Inferior parietal cortex (tissue), 1 donor: ENCODE data around the gene TMEM258.

Experiments
- DNase-seq: peaks from one replicate; pipeline ENCODE4 v3.0.0-alpha.2; 2016; ENCODE audit errors: extremely low spot score

The TMEM258 gene

GRCh38 chr11:61757213-61757862 lies 35.1 kb downstream of the TMEM258 start:
- DNase-seq, result no peak

GRCh38 chr11:61756452-61757212 lies 35.8 kb downstream of the TMEM258 start:
- no peak for DNase-seq

GRCh38 chr11:61756147-61756451 lies 36.3 kb downstream of the TMEM258 start:
- no peak for DNase-seq

GRCh38 chr11:61754534-61755482 lies 37.6 kb downstream of the TMEM258 start:
- no peak for DNase-seq

GRCh38 chr11:61753672-61754071 lies 38.7 kb downstream of the TMEM258 start:
- DNase-seq, result no peak

GRCh38 chr11:61752925-61753521 lies 39.4 kb downstream of the TMEM258 start:
- no peak for DNase-seq

- DNase-seq, result no peak
Observed at GRCh38 chr11:61752117-61752924, 40.1 kb downstream of the TMEM258 start, which contains the start of gene MYRF. TSS of gene MYRF (plus strand) at chr11:61752636. CDS start at chr11:61752745, 109 bp downstream.

- DNase-seq, result no peak
Observed at GRCh38 chr11:61751384-61751783, 41.0 kb downstream of the TMEM258 start.

- DNase-seq, result no peak
Observed at GRCh38 chr11:61750631-61751273, 41.6 kb downstream of the TMEM258 start.

- DNase-seq, result peak; percentile 81
Observed at GRCh38 chr11:61749591-61750217, 42.7 kb downstream of the TMEM258 start.

GRCh38 chr11:61747967-61748285 lies 44.5 kb downstream of the TMEM258 start:
- DNase-seq, result no peak

GRCh38 chr11:61747192-61747966 lies 45.0 kb downstream of the TMEM258 start:
- DNase-seq, result peak; percentile 83

- DNase-seq, result no peak
Observed at GRCh38 chr11:61746442-61747191, 45.8 kb downstream of the TMEM258 start.

GRCh38 chr11:61745781-61746441 lies 46.5 kb downstream of the TMEM258 start:
- DNase-seq, result no peak

GRCh38 chr11:61744609-61745156 lies 47.7 kb downstream of the TMEM258 start:
- no peak for DNase-seq

GRCh38 chr11:61744181-61744580 lies 48.2 kb downstream of the TMEM258 start:
- DNase-seq, result no peak

- no peak for DNase-seq
Observed at GRCh38 chr11:61743486-61744095, 48.8 kb downstream of the TMEM258 start.
